Activated naive CD8-positive, alpha-beta T cell (primary cell): ENCODE data around the gene DIPK1C.

Experiments used
- H3K27ac Mint-ChIP-seq: one replicate; pipeline ENCODE4 v1.8.0; 2021; ENCODE audit warnings: mixed read lengths
- H3K27me3 Mint-ChIP-seq: one replicate; pipeline ENCODE4 v1.8.0; 2021; ENCODE audit warnings: mixed read lengths
- H3K36me3 Mint-ChIP-seq: one replicate; pipeline ENCODE4 v1.8.0; 2021; ENCODE audit warnings: mixed read lengths
- H3K4me1 Mint-ChIP-seq: one replicate; pipeline ENCODE4 v1.8.0; 2021; ENCODE audit warnings: low read depth, mixed read lengths
- H3K4me3 Mint-ChIP-seq: one replicate; pipeline ENCODE4 v1.8.0; 2021; ENCODE audit warnings: mild to moderate bottlenecking, mixed read lengths
- H3K9me3 Mint-ChIP-seq: one replicate; pipeline ENCODE4 v1.8.0; 2021; ENCODE audit warnings: low read depth, mixed read lengths

DIPK1C gene

GRCh38 chr18:74427442-74428112 lies 29.5 kb downstream of the DIPK1C start:
- no peaks in the 10 kb centered on the region for H3K36me3 Mint-ChIP-seq
- H3K4me1 Mint-ChIP-seq: peaks cover 3% of the 10 kb centered on the region
- no peaks in the 10 kb centered on the region for H3K27me3 Mint-ChIP-seq
- H3K4me3 Mint-ChIP-seq: no peak overlapping the region
- no peak overlapping the region for H3K27ac Mint-ChIP-seq
- H3K9me3 Mint-ChIP-seq: no peaks in the 10 kb centered on the region

GRCh38 chr18:74425876-74426275 lies 31.2 kb downstream of the DIPK1C start:
- Mint-ChIP-seq H3K27ac (no peak overlapping the region), H3K27me3 (no peaks in the 10 kb centered on the region)

GRCh38 chr18:74425161-74425560 lies 31.9 kb downstream of the DIPK1C start:
- H3K4me1 Mint-ChIP-seq: peaks cover 3% of the 10 kb centered on the region
- H3K9me3 Mint-ChIP-seq: no peaks in the 10 kb centered on the region
- no peaks in the 10 kb centered on the region for H3K36me3 Mint-ChIP-seq
- H3K27me3 Mint-ChIP-seq: no peaks in the 10 kb centered on the region
- no peak overlapping the region for H3K27ac Mint-ChIP-seq
- no peak overlapping the region for H3K4me3 Mint-ChIP-seq

More at GRCh38 chr18:74425876-74426275, 31.2 kb downstream of the DIPK1C start:
- peaks cover 3% of the 10 kb centered on the region for H3K4me1 Mint-ChIP-seq
- no peaks in the 10 kb centered on the region for H3K36me3 Mint-ChIP-seq
- no peaks in the 10 kb centered on the region for H3K9me3 Mint-ChIP-seq
- H3K4me3 Mint-ChIP-seq: no peak overlapping the region

- no peaks in the 10 kb centered on the region for H3K36me3 Mint-ChIP-seq
- H3K27ac Mint-ChIP-seq: no peak overlapping the region
- H3K27me3 Mint-ChIP-seq: no peaks in the 10 kb centered on the region
- no peak overlapping the region for H3K4me3 Mint-ChIP-seq
- no peaks in the 10 kb centered on the region for H3K9me3 Mint-ChIP-seq
- no peaks in the 10 kb centered on the region for H3K4me1 Mint-ChIP-seq
Observed at GRCh38 chr18:74422541-74422940, 34.6 kb downstream of the DIPK1C start.

GRCh38 chr18:74420926-74421325 lies 36.2 kb downstream of the DIPK1C start:
- Mint-ChIP-seq H3K4me3 (no peak overlapping the region), H3K4me1 (no peaks in the 10 kb centered on the region), H3K27me3 (no peaks in the 10 kb centered on the region), H3K9me3 (no peaks in the 10 kb centered on the region), H3K27ac (no peak overlapping the region), H3K36me3 (no peaks in the 10 kb centered on the region)

GRCh38 chr18:74420481-74420880 lies 36.6 kb downstream of the DIPK1C start:
- Mint-ChIP-seq H3K4me3 (no peak overlapping the region), H3K36me3 (no peaks in the 10 kb centered on the region), H3K27ac (no peak overlapping the region), H3K9me3 (no peaks in the 10 kb centered on the region), H3K4me1 (no peaks in the 10 kb centered on the region), H3K27me3 (no peaks in the 10 kb centered on the region)

- Mint-ChIP-seq H3K36me3 (no peaks in the 10 kb centered on the region), H3K27me3 (no peaks in the 10 kb centered on the region), H3K27ac (no peak overlapping the region), H3K9me3 (no peaks in the 10 kb centered on the region), H3K4me1 (no peaks in the 10 kb centered on the region), H3K4me3 (no peak overlapping the region)
Observed at GRCh38 chr18:74419761-74420160, 37.3 kb downstream of the DIPK1C start.

- Mint-ChIP-seq H3K27ac (no peak overlapping the region), H3K4me1 (no peaks in the 10 kb centered on the region), H3K9me3 (no peaks in the 10 kb centered on the region), H3K36me3 (no peaks in the 10 kb centered on the region), H3K4me3 (no peak overlapping the region), H3K27me3 (no peaks in the 10 kb centered on the region)
Observed at GRCh38 chr18:74418023-74418422, 39.1 kb downstream of the DIPK1C start.

- Mint-ChIP-seq H3K27me3 (no peaks in the 10 kb centered on the region), H3K36me3 (no peaks in the 10 kb centered on the region), H3K27ac (no peak overlapping the region), H3K4me3 (no peak overlapping the region), H3K9me3 (no peaks in the 10 kb centered on the region), H3K4me1 (peaks cover 9% of the 10 kb centered on the region)
Observed at GRCh38 chr18:74416124-74416523, 41.0 kb downstream of the DIPK1C start.

- Mint-ChIP-seq H3K27ac (no peak overlapping the region), H3K27me3 (no peaks in the 10 kb centered on the region), H3K4me1 (peaks cover 20% of the 10 kb centered on the region)
Observed at GRCh38 chr18:74414953-74415515, 42.1 kb downstream of the DIPK1C start.

GRCh38 chr18:74413836-74414235 lies 43.3 kb downstream of the DIPK1C start:
- Mint-ChIP-seq H3K9me3 (no peaks in the 10 kb centered on the region), H3K27me3 (no peaks in the 10 kb centered on the region), H3K4me1 (peaks cover 22% of the 10 kb centered on the region), H3K4me3 (no peak overlapping the region), H3K27ac (no peak overlapping the region), H3K36me3 (no peaks in the 10 kb centered on the region)

More at GRCh38 chr18:74414953-74415515, 42.1 kb downstream of the DIPK1C start:
- Mint-ChIP-seq H3K4me3 (no peak overlapping the region), H3K9me3 (no peaks in the 10 kb centered on the region), H3K36me3 (no peaks in the 10 kb centered on the region)

GRCh38 chr18:74412116-74412880 lies 44.8 kb downstream of the DIPK1C start:
- Mint-ChIP-seq H3K4me1 (peaks cover 36% of the 10 kb centered on the region), H3K36me3 (no peaks in the 10 kb centered on the region), H3K27ac (no peak overlapping the region), H3K27me3 (no peaks in the 10 kb centered on the region), H3K9me3 (no peaks in the 10 kb centered on the region), H3K4me3 (no peak overlapping the region)

GRCh38 chr18:74411475-74411874 lies 45.6 kb downstream of the DIPK1C start:
- H3K9me3 Mint-ChIP-seq: no peaks in the 10 kb centered on the region
- H3K4me1 Mint-ChIP-seq: peaks cover 38% of the 10 kb centered on the region
- no peaks in the 10 kb centered on the region for H3K27me3 Mint-ChIP-seq
- no peaks in the 10 kb centered on the region for H3K36me3 Mint-ChIP-seq
- H3K4me3 Mint-ChIP-seq: peak overlapping the region; percentile 52
- no peak overlapping the region for H3K27ac Mint-ChIP-seq

GRCh38 chr18:74410441-74410992 lies 46.6 kb downstream of the DIPK1C start:
- no peak overlapping the region for H3K27ac Mint-ChIP-seq
- peaks cover 43% of the 10 kb centered on the region for H3K4me1 Mint-ChIP-seq
- H3K4me3 Mint-ChIP-seq: no peak overlapping the region
- H3K36me3 Mint-ChIP-seq: no peaks in the 10 kb centered on the region
- H3K27me3 Mint-ChIP-seq: no peaks in the 10 kb centered on the region
- no peaks in the 10 kb centered on the region for H3K9me3 Mint-ChIP-seq

- Mint-ChIP-seq H3K4me1 (peaks cover 43% of the 10 kb centered on the region), H3K9me3 (no peaks in the 10 kb centered on the region), H3K36me3 (no peaks in the 10 kb centered on the region), H3K27me3 (no peaks in the 10 kb centered on the region), H3K4me3 (peak overlapping the region; percentile 81), H3K27ac (peak overlapping the region; percentile 86)
Observed at GRCh38 chr18:74407888-74408287, 49.2 kb downstream of the DIPK1C start.
